ENCODE measurements around the gene FOXC1. TPM values are rescaled to one million over a fixed set of nuclear protein-coding genes. Genes with fewer than 3 reads are reported as not detected.
A peak's percentile ranks its signal among the peaks of the same experiment; 100 is the strongest.

FOXC1 gene
- total and polyA plus RNA-seq, 2 donors, result 3.7 to 17.3 TPM

DNA sequence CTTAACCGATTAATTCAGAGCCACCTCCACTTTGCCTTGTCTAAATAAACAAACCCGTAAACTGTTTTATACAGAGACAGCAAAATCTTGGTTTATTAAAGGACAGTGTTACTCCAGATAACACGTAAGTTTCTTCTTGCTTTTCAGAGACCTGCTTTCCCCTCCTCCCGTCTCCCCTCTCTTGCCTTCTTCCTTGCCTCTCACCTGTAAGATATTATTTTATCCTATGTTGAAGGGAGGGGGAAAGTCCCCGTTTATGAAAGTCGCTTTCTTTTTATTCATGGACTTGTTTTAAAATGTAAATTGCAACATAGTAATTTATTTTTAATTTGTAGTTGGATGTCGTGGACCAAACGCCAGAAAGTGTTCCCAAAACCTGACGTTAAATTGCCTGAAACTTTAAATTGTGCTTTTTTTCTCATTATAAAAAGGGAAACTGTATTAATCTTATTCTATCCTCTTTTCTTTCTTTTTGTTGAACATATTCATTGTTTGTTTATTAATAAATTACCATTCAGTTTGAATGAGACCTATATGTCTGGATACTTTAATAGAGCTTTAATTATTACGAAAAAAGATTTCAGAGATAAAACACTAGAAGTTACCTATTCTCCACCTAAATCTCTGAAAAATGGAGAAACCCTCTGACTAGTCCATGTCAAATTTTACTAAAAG, 2.7 kb downstream of the FOXC1 start:
- peaks cover 90 to 98% of the 10 kb centered on the region in 2 donors for H3K27me3 ChIP-seq (ENCODE audit: control insufficient read depth in 2 of 2, insufficient read depth in 1 of 2, low read length in 1 of 2)
- WGBS, result 22% methylated on average over 10 of the region's 10 CpGs
- peaks cover 10 to 35% of the 10 kb centered on the region in 2 donors for H3K4me1 ChIP-seq (ENCODE audit: control insufficient read depth in 2 of 2, insufficient read depth in 2 of 2, low read length in 2 of 2)
- peaks cover 0 to 9% of the 10 kb centered on the region in 2 donors for H3K9me3 ChIP-seq (ENCODE audit: control insufficient read depth in 2 of 2, insufficient read depth in 1 of 2, low read length in 1 of 2)
- no peak overlapping the region for H3K27ac ChIP-seq (ENCODE audit: low read depth in 1 of 2, low read length in 1 of 2)
- DNase-seq (ENCODE audit: low read depth in 6 of 9, low spot score in 9 of 9), result no peak
- peak overlapping the region; percentile 17 to 69 for H3K4me3 ChIP-seq (ENCODE audit: low read length in 2 of 2)
- no peaks in the 10 kb centered on the region for H3K36me3 ChIP-seq (ENCODE audit: control insufficient read depth in 2 of 2, insufficient read depth in 2 of 2, low read length in 1 of 2)

DNA sequence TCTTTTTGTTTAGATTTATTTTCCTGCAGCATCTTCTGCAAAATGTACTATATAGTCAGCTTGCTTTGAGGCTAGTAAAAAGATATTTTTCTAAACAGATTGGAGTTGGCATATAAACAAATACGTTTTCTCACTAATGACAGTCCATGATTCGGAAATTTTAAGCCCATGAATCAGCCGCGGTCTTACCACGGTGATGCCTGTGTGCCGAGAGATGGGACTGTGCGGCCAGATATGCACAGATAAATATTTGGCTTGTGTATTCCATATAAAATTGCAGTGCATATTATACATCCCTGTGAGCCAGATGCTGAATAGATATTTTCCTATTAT, 3.2 kb downstream of the FOXC1 start:
- H3K4me1 ChIP-seq (ENCODE audit: control insufficient read depth in 2 of 2, insufficient read depth in 2 of 2, low read length in 2 of 2), result peaks cover 10 to 30% of the 10 kb centered on the region in 2 donors
- no peak overlapping the region for H3K27ac ChIP-seq (ENCODE audit: low read depth in 1 of 2, low read length in 1 of 2)
- 24% methylated on average over 7 of the region's 7 CpGs for WGBS
- peaks cover 0 to 9% of the 10 kb centered on the region in 2 donors for H3K9me3 ChIP-seq (ENCODE audit: control insufficient read depth in 2 of 2, insufficient read depth in 1 of 2, low read length in 1 of 2)
- peaks cover 89 to 98% of the 10 kb centered on the region in 2 donors for H3K27me3 ChIP-seq (ENCODE audit: control insufficient read depth in 2 of 2, insufficient read depth in 1 of 2, low read length in 1 of 2)
- no peak for DNase-seq (ENCODE audit: low read depth in 6 of 9, low spot score in 9 of 9)
- no peaks in the 10 kb centered on the region for H3K36me3 ChIP-seq (ENCODE audit: control insufficient read depth in 2 of 2, insufficient read depth in 2 of 2, low read length in 1 of 2)
- peak overlapping the region; percentile 17 to 32 for H3K4me3 ChIP-seq (ENCODE audit: low read length in 2 of 2)

GRCh38 chr6:1613346-1613687, 3.6 kb downstream of the FOXC1 start:
- Histone ChIP-seq H3K4me3 (ENCODE audit: low read length in 2 of 2) (peak overlapping the region; percentile 34 to 41), H3K4me1 (ENCODE audit: control insufficient read depth in 2 of 2, insufficient read depth in 2 of 2, low read length in 2 of 2) (peaks cover 10 to 26% of the 10 kb centered on the region in 2 donors), H3K36me3 (ENCODE audit: control insufficient read depth in 2 of 2, insufficient read depth in 2 of 2, low read length in 1 of 2) (no peaks in the 10 kb centered on the region), H3K27ac (ENCODE audit: low read depth in 1 of 2, low read length in 1 of 2) (peak overlapping the region in 1 of 2 donors; percentile 32), H3K27me3 (ENCODE audit: control insufficient read depth in 2 of 2, insufficient read depth in 1 of 2, low read length in 1 of 2) (peaks cover 89 to 98% of the 10 kb centered on the region in 2 donors), H3K9me3 (ENCODE audit: control insufficient read depth in 2 of 2, insufficient read depth in 1 of 2, low read length in 1 of 2) (peaks cover 0 to 9% of the 10 kb centered on the region in 2 donors)
- WGBS, result 26% methylated on average over 3 of the region's 3 CpGs
- DNase-seq (ENCODE audit: low read depth in 6 of 9, low spot score in 9 of 9), result peak in 1 of 9 donors; percentile 42

DNA sequence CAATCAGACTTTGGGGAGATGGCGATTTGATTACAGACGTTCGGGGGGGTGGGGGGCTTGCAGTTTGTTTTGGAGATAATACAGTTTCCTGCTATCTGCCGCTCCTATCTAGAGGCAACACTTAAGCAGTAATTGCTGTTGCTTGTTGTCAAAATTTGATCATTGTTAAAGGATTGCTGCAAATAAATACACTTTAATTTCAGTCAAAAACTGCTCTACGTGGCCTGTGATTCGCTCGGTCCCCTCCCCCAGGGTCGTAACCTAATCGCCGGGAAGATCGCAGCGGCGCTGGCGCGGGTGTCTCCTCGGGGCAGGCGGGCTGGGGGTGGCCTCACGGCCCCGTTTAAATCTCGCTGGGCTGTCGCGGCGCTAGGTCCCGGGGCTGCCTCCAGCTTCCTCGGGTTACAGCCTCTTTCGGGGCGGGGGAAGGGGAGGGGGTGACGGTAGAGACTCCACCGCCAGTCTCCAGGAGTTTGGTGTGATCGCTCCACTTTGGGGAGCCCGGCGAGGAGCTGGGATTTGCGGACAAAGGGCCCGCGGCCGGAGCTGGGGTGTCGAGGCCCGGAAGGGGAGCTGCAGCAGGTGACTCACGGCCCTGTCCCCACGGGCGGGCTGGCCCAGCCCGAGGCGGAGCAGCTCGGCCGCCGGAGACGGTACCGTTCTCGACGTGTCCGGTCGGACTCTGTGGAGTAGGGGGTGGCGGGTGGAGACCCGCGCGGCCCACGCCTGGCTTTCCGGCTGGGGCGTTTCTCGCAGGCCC, 4.2 kb downstream of the FOXC1 start:
- 10% methylated on average over 60 of the region's 60 CpGs for WGBS
- H3K27me3 ChIP-seq (ENCODE audit: control insufficient read depth in 2 of 2, insufficient read depth in 1 of 2, low read length in 1 of 2), result peaks cover 93 to 98% of the 10 kb centered on the region in 2 donors
- H3K4me1 ChIP-seq (ENCODE audit: control insufficient read depth in 2 of 2, insufficient read depth in 2 of 2, low read length in 2 of 2), result peaks cover 10 to 23% of the 10 kb centered on the region in 2 donors
- H3K27ac ChIP-seq (ENCODE audit: low read depth in 1 of 2, low read length in 1 of 2), result peak overlapping the region; percentile 32 to 60
- no peaks in the 10 kb centered on the region for H3K36me3 ChIP-seq (ENCODE audit: control insufficient read depth in 2 of 2, insufficient read depth in 2 of 2, low read length in 1 of 2)
- DNase-seq (ENCODE audit: low read depth in 6 of 9, low spot score in 9 of 9), result peak in 1 of 9 donors; percentile 29
- H3K4me3 ChIP-seq (ENCODE audit: low read length in 2 of 2), result peak overlapping the region; percentile 34 to 41
- H3K9me3 ChIP-seq (ENCODE audit: control insufficient read depth in 2 of 2, insufficient read depth in 1 of 2, low read length in 1 of 2), result peaks cover 0 to 5% of the 10 kb centered on the region in 2 donors

GRCh38 chr6:1614448-1615150, 4.9 kb downstream of the FOXC1 start:
- Histone ChIP-seq H3K27me3 (ENCODE audit: control insufficient read depth in 2 of 2, insufficient read depth in 1 of 2, low read length in 1 of 2) (peaks cover 93 to 98% of the 10 kb centered on the region in 2 donors), H3K4me3 (ENCODE audit: low read length in 2 of 2) (peak overlapping the region in 1 of 2 donors; percentile 41), H3K9me3 (ENCODE audit: control insufficient read depth in 2 of 2, insufficient read depth in 1 of 2, low read length in 1 of 2) (peaks cover 0 to 5% of the 10 kb centered on the region in 2 donors), H3K36me3 (ENCODE audit: control insufficient read depth in 2 of 2, insufficient read depth in 2 of 2, low read length in 1 of 2) (no peaks in the 10 kb centered on the region), H3K27ac (ENCODE audit: low read depth in 1 of 2, low read length in 1 of 2) (peak overlapping the region in 1 of 2 donors; percentile 66), H3K4me1 (ENCODE audit: control insufficient read depth in 2 of 2, insufficient read depth in 2 of 2, low read length in 2 of 2) (peaks cover 7 to 19% of the 10 kb centered on the region in 2 donors)
- WGBS, result 4% methylated on average over 85 of the region's 85 CpGs
- peak in 1 of 9 donors; percentile 42 for DNase-seq (ENCODE audit: low read depth in 6 of 9, low spot score in 9 of 9)

DNA sequence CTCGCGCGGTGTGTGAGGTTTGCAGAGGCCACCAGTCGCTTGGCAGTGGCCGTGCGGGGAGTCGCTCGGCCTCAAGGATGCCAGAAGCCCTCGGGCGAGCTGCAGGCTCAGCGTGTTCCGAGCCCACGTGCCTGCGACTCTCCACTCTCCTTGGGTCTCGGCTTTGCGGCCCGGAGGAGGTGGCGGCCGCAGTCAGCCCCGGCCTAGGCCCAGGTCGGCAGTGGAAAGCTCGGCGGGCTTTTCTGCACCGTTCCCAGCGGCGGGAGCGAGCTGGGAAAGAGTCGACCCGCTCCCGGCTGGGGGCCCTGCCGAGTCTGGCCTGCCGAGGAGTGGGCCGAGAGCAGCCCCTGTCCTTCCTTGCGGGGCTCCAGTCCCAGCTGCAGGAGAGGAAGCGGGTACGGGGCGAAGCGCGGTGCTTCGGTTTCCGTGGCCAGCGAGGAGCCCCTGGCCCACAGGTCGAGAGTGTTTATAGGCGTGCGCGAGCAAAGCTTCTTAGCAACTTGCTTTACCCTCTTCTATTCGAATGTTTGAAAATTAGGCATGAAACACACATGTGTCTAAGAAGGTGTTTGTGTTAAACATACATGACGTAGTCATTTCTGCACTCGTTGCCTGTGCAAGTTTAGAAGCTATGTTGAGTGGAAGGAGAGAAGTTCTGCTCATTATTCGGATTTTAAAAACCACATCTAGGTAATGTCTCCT, 5.6 kb downstream of the FOXC1 start:
- Histone ChIP-seq H3K27ac (ENCODE audit: low read depth in 1 of 2, low read length in 1 of 2) (peak overlapping the region; percentile 62 to 66), H3K36me3 (ENCODE audit: control insufficient read depth in 2 of 2, insufficient read depth in 2 of 2, low read length in 1 of 2) (no peaks in the 10 kb centered on the region), H3K9me3 (ENCODE audit: control insufficient read depth in 2 of 2, insufficient read depth in 1 of 2, low read length in 1 of 2) (peaks cover 0 to 5% of the 10 kb centered on the region in 2 donors), H3K4me3 (ENCODE audit: low read length in 2 of 2) (peak overlapping the region in 1 of 2 donors; percentile 41), H3K27me3 (ENCODE audit: control insufficient read depth in 2 of 2, insufficient read depth in 1 of 2, low read length in 1 of 2) (peaks cover 93 to 100% of the 10 kb centered on the region in 2 donors), H3K4me1 (ENCODE audit: control insufficient read depth in 2 of 2, insufficient read depth in 2 of 2, low read length in 2 of 2) (peaks cover 6 to 22% of the 10 kb centered on the region in 2 donors)
- DNase-seq (ENCODE audit: low read depth in 6 of 9, low spot score in 9 of 9), result peak in 1 of 9 donors; percentile 21
- WGBS, result 42% methylated on average over 50 of the region's 50 CpGs

DNA sequence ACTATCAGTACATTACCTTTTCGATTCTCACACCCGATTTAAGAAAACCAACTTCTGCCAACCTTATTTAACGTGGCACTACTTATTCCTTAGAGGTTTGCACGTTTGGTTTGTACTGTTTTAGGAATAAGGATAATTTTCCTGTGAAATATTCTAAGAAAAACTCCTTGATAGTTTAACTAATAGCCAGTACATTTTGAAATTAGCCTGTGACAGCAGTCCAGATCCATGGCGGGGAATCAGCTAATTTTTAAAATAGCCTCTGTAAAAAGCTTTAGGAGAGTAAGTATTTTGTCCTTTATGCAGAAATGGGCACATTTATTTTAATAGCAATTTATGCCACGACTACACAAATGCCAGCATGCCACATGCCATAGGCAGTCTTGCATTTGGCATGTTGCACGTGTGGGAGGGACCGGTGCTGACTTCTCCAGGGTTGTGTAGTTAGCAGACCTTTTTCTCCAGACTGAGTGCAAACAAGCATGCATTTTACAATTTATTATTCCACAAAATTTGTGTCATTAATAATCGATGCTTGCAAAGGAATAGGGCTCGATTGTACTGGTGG, 6.2 kb downstream of the FOXC1 start:
- Histone ChIP-seq H3K4me3 (ENCODE audit: low read length in 2 of 2) (no peak overlapping the region), H3K27ac (ENCODE audit: low read depth in 1 of 2, low read length in 1 of 2) (no peak overlapping the region), H3K4me1 (ENCODE audit: control insufficient read depth in 2 of 2, insufficient read depth in 2 of 2, low read length in 2 of 2) (peaks cover 2 to 19% of the 10 kb centered on the region in 2 donors), H3K9me3 (ENCODE audit: control insufficient read depth in 2 of 2, insufficient read depth in 1 of 2, low read length in 1 of 2) (peaks cover 0 to 5% of the 10 kb centered on the region in 2 donors), H3K27me3 (ENCODE audit: control insufficient read depth in 2 of 2, insufficient read depth in 1 of 2, low read length in 1 of 2) (peaks cover 94 to 100% of the 10 kb centered on the region in 2 donors), H3K36me3 (ENCODE audit: control insufficient read depth in 2 of 2, insufficient read depth in 2 of 2, low read length in 1 of 2) (no peaks in the 10 kb centered on the region)
- no peak for DNase-seq (ENCODE audit: low read depth in 6 of 9, low spot score in 9 of 9)
- WGBS, result 88% methylated on average over 10 of the region's 10 CpGs

GRCh38 chr6:1616701-1617463, 7.2 kb downstream of the FOXC1 start:
- DNase-seq (ENCODE audit: low read depth in 6 of 9, low spot score in 9 of 9), result no peak
- H3K27me3 ChIP-seq (ENCODE audit: control insufficient read depth in 2 of 2, insufficient read depth in 1 of 2, low read length in 1 of 2), result peaks cover 92 to 100% of the 10 kb centered on the region in 2 donors
- H3K4me3 ChIP-seq (ENCODE audit: low read length in 2 of 2), result no peak overlapping the region
- H3K4me1 ChIP-seq (ENCODE audit: control insufficient read depth in 2 of 2, insufficient read depth in 2 of 2, low read length in 2 of 2), result peaks cover 2 to 17% of the 10 kb centered on the region in 2 donors
- H3K27ac ChIP-seq (ENCODE audit: low read depth in 1 of 2, low read length in 1 of 2), result peak overlapping the region; percentile 8 to 36
- H3K36me3 ChIP-seq (ENCODE audit: control insufficient read depth in 2 of 2, insufficient read depth in 2 of 2, low read length in 1 of 2), result no peaks in the 10 kb centered on the region
- WGBS, result 76% methylated on average over 11 of the region's 11 CpGs
- peaks cover 0 to 5% of the 10 kb centered on the region in 2 donors for H3K9me3 ChIP-seq (ENCODE audit: control insufficient read depth in 2 of 2, insufficient read depth in 1 of 2, low read length in 1 of 2)

All from thymus (tissue), 11 donors.